ENCODE data around the gene PHF11.
"Not testable (repeated sequence)": the region's sequence is repeated elsewhere in the genome, so short reads cannot be mapped to it uniquely, and the experiment has no call there.

Gene PHF11

DNA sequence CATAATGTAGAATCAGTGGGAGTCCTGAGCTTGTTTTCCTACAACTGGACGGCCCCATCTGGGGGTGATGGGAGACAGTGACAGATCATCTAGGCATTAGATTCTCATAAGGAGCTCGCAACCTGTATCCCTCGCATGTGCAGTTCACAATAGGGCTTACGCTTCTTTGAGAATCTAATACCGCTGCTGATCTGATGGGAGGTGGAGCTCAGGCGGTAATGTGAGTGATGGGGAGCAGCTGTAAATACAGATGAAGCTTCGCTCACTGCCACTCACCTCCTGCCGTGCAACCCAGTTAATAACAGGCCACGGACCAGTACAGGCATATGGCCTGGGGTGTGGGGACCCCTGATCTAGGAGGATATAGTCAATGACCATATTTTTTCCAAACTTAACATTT lies 50.8 kb downstream of the PHF11 start:
- no peaks in the 10 kb centered on the region for H3K27me3 Mint-ChIP-seq (ENCODE audit: low read depth)
- no peaks in the 10 kb centered on the region for H3K4me1 Mint-ChIP-seq (ENCODE audit: low read depth)
- H3K27ac Mint-ChIP-seq, result no peak overlapping the region
- H3K36me3 Mint-ChIP-seq (ENCODE audit: low read depth), result peaks cover 27% of the 10 kb centered on the region
- H3K4me3 Mint-ChIP-seq, result no peak overlapping the region
- no peaks in the 10 kb centered on the region for H3K9me3 Mint-ChIP-seq

DNA sequence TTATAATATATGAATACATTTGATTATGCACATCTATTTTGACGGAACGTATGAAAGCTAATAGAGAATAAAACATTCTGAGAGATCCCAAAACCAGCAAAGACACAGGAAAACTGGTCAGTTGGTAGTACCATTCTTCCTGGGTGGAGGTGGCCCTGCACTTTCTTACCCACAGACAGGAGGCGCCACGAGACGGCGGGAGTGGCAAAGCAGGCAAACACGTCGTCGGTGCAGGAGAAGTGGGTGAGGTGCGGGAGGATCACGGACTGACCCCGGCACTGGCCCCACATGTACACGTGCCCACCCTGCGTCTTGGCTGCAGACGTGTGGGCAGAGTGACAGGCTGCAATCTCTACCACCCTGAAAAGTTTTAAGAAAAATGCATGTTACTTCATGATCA lies 53.5 kb downstream of the PHF11 start:
- Mint-ChIP-seq H3K4me1 (ENCODE audit: low read depth) (no peaks in the 10 kb centered on the region), H3K27me3 (ENCODE audit: low read depth) (no peaks in the 10 kb centered on the region), H3K36me3 (ENCODE audit: low read depth) (peaks cover 40% of the 10 kb centered on the region), H3K9me3 (no peaks in the 10 kb centered on the region), H3K4me3 (no peak overlapping the region), H3K27ac (no peak overlapping the region)

- no peaks in the 10 kb centered on the region for H3K27me3 Mint-ChIP-seq (ENCODE audit: low read depth)
- H3K4me3 Mint-ChIP-seq, result no peak overlapping the region
- no peak overlapping the region for H3K27ac Mint-ChIP-seq
- no peaks in the 10 kb centered on the region for H3K4me1 Mint-ChIP-seq (ENCODE audit: low read depth)
- peaks cover 39% of the 10 kb centered on the region for H3K36me3 Mint-ChIP-seq (ENCODE audit: low read depth)
- H3K9me3 Mint-ChIP-seq, result no peaks in the 10 kb centered on the region
These were observed 55.3 kb downstream of the PHF11 start for GRCh38 chr13:49550942-49551644.

- Mint-ChIP-seq H3K27me3 (ENCODE audit: low read depth) (no peaks in the 10 kb centered on the region), H3K27ac (no peak overlapping the region), H3K9me3 (no peaks in the 10 kb centered on the region), H3K4me1 (ENCODE audit: low read depth) (no peaks in the 10 kb centered on the region), H3K4me3 (no peak overlapping the region), H3K36me3 (ENCODE audit: low read depth) (peaks cover 35% of the 10 kb centered on the region)
These were observed 58.1 kb downstream of the PHF11 start for GRCh38 chr13:49553888-49554287.

GRCh38 chr13:49554387-49554786 lies 58.6 kb downstream of the PHF11 start:
- no peaks in the 10 kb centered on the region for H3K27me3 Mint-ChIP-seq (ENCODE audit: low read depth)

GRCh38 chr13:49559006-49559405 lies 63.3 kb downstream of the PHF11 start:
- H3K4me3 Mint-ChIP-seq, result no peak overlapping the region
- H3K9me3 Mint-ChIP-seq, result no peaks in the 10 kb centered on the region
- peaks cover 31% of the 10 kb centered on the region for H3K36me3 Mint-ChIP-seq (ENCODE audit: low read depth)
- no peaks in the 10 kb centered on the region for H3K4me1 Mint-ChIP-seq (ENCODE audit: low read depth)
- no peak overlapping the region for H3K27ac Mint-ChIP-seq
- no peaks in the 10 kb centered on the region for H3K27me3 Mint-ChIP-seq (ENCODE audit: low read depth)

More at GRCh38 chr13:49554387-49554786, 58.6 kb downstream of the PHF11 start:
- no peak overlapping the region for H3K4me3 Mint-ChIP-seq
- peaks cover 36% of the 10 kb centered on the region for H3K36me3 Mint-ChIP-seq (ENCODE audit: low read depth)
- no peak overlapping the region for H3K27ac Mint-ChIP-seq
- H3K9me3 Mint-ChIP-seq, result no peaks in the 10 kb centered on the region
- H3K4me1 Mint-ChIP-seq (ENCODE audit: low read depth), result no peaks in the 10 kb centered on the region

DNA sequence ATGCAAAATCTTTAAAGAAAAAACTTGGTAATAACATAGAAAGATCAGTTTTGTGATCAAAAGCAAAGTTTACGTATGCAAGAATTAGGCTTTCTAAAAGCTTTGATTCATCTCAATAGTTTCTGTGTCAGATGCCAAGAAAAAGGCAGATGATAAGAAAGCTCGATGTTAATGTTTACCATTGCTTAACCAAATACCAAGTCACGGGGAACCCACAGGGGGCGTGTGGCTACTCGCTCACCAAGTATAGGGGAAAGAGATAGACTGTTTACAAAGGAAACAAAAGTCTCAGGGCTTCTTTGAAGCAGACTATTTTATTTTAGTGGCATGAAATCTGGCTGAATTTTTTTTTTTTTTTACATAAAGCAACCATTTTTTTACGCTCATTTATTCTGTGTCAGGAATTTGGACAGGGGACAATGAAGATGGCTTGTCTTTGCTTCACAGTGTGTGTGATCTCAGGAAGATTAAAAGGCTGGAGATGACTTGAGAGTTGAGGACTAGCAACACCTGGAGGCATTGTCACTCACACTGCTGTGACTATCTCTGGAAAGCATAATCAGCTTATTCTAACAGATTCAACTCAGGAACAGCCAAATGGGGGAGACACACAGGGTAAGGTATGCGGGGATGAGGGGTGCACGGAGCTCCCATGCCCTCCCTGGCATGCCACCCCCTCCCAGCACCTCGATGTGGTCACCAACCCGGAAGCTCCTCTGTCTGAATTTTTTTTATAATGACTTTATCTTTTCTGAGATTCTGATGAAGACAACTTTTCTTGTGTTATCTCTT lies 64.7 kb downstream of the PHF11 start:
- Mint-ChIP-seq H3K9me3 (no peaks in the 10 kb centered on the region), H3K27ac (no peak overlapping the region), H3K4me1 (ENCODE audit: low read depth) (no peaks in the 10 kb centered on the region), H3K4me3 (no peak overlapping the region), H3K27me3 (ENCODE audit: low read depth) (no peaks in the 10 kb centered on the region), H3K36me3 (ENCODE audit: low read depth) (peaks cover 32% of the 10 kb centered on the region)

DNA sequence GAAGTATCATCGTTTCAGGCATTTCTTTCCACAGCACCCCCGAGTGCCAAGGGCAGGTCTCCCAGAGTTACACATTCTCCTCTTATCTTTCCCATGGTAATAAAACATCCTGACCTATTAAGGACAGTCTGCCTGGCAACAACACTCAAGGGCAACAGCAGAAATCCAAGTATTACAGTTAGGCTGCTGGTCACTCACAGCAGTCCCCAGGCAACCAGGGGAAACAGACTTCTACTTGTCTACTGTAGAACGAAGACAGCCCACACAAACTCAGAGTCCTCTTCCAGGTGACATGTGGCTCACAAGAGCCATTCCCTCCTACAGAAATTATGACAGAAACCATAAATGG lies 65.3 kb downstream of the PHF11 start:
- H3K27ac Mint-ChIP-seq, result no peak overlapping the region
- H3K27me3 Mint-ChIP-seq (ENCODE audit: low read depth), result no peaks in the 10 kb centered on the region
- H3K9me3 Mint-ChIP-seq, result no peaks in the 10 kb centered on the region
- H3K36me3 Mint-ChIP-seq (ENCODE audit: low read depth), result peaks cover 32% of the 10 kb centered on the region
- H3K4me3 Mint-ChIP-seq, result no peak overlapping the region
- no peaks in the 10 kb centered on the region for H3K4me1 Mint-ChIP-seq (ENCODE audit: low read depth)

DNA sequence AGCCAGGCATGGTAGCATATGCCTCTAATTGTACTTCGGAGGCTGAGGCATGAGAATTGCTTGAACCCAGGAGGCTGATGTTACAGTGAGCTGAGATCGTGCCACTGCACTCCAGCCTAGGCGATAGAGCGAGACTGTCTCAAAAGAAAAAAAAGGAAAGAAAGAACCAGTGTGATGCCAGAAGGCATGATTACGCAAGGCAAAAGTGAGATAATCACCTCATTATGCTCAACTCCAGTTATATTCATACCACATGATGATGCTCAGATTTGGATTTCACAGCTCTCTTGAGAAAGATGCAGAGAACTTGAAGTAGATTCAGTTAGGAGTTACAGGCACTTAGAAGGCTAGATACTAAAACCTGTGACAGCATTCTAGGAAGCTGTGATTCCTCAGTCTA lies 67.8 kb downstream of the PHF11 start:
- Mint-ChIP-seq H3K36me3 (ENCODE audit: low read depth) (peaks cover 32% of the 10 kb centered on the region), H3K4me1 (ENCODE audit: low read depth) (no peaks in the 10 kb centered on the region), H3K4me3 (no peak overlapping the region), H3K27ac (no peak overlapping the region), H3K27me3 (ENCODE audit: low read depth) (no peaks in the 10 kb centered on the region), H3K9me3 (no peaks in the 10 kb centered on the region)

DNA sequence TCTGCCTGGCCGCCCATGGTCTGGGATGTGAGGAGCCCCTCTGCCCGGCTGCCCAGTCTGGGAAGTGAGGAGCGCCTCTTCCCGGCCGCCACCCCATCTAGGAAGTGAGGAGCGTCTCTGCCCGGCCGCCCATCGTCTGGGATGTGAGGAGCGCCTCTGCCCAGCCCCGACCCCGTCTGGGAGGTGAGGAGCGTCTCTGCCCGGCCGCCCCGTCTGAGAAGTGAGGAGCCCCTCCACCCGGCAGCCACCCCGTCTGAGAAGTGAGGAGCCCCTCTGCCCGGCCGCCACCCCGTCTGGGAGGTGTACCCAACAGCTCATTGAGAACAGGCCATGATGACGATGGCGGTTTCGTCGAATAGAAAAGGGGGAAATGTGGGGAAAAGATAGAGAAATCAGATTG lies 69.7 kb downstream of the PHF11 start:
- Mint-ChIP-seq H3K4me1 (ENCODE audit: low read depth) (peaks cover 11% of the 10 kb centered on the region), H3K36me3 (ENCODE audit: low read depth) (peaks cover 18% of the 10 kb centered on the region)
- not testable (repeated sequence) for H3K27ac Mint-ChIP-seq; H3K9me3 Mint-ChIP-seq; H3K27me3 Mint-ChIP-seq (ENCODE audit: low read depth); H3K4me3 Mint-ChIP-seq

DNA sequence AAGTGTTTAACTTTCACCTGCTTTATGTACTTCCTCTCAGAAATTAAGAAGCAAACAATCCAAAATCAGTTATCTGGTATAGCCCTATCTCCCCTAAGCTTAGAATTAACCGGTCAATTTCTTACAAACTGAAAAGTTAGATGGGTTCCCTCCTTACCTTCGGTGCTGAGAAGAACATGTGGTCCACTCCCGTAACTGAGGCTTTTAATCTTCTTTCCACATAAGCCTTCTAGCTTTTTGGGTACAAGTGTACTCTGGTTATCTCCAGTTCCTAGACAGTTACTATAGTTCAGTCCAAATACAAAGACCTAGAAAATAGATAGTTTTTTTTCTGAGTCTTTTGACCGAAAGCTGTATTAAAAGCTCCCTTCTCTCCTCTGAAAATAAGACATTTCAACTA lies 70.7 kb downstream of the PHF11 start:
- no peak overlapping the region for H3K4me3 Mint-ChIP-seq
- no peaks in the 10 kb centered on the region for H3K9me3 Mint-ChIP-seq
- H3K27me3 Mint-ChIP-seq (ENCODE audit: low read depth), result no peaks in the 10 kb centered on the region
- H3K27ac Mint-ChIP-seq, result no peak overlapping the region
- H3K4me1 Mint-ChIP-seq (ENCODE audit: low read depth), result peaks cover 17% of the 10 kb centered on the region
- H3K36me3 Mint-ChIP-seq (ENCODE audit: low read depth), result peaks cover 15% of the 10 kb centered on the region

GRCh38 chr13:49567491-49567890 lies 71.7 kb downstream of the PHF11 start:
- Mint-ChIP-seq H3K9me3 (no peaks in the 10 kb centered on the region), H3K4me3 (no peak overlapping the region), H3K36me3 (ENCODE audit: low read depth) (peaks cover 13% of the 10 kb centered on the region), H3K4me1 (ENCODE audit: low read depth) (peaks cover 18% of the 10 kb centered on the region), H3K27ac (no peak overlapping the region), H3K27me3 (ENCODE audit: low read depth) (no peaks in the 10 kb centered on the region)

GRCh38 chr13:49569993-49570689 lies 74.4 kb downstream of the PHF11 start:
- H3K27ac Mint-ChIP-seq, result peak overlapping the region; percentile 67
- no peaks in the 10 kb centered on the region for H3K9me3 Mint-ChIP-seq
- H3K36me3 Mint-ChIP-seq (ENCODE audit: low read depth), result peaks cover 8% of the 10 kb centered on the region
- peaks cover 18% of the 10 kb centered on the region for H3K4me1 Mint-ChIP-seq (ENCODE audit: low read depth)
- no peak overlapping the region for H3K4me3 Mint-ChIP-seq
- no peaks in the 10 kb centered on the region for H3K27me3 Mint-ChIP-seq (ENCODE audit: low read depth)

- H3K36me3 Mint-ChIP-seq (ENCODE audit: low read depth), result peaks cover 12% of the 10 kb centered on the region
These were observed 75.8 kb downstream of the PHF11 start for GRCh38 chr13:49571299-49572240.

More at GRCh38 chr13:49571299-49572240, 75.8 kb downstream of the PHF11 start:
- Mint-ChIP-seq H3K27ac (no peak overlapping the region), H3K27me3 (ENCODE audit: low read depth) (no peaks in the 10 kb centered on the region), H3K4me1 (ENCODE audit: low read depth) (peaks cover 18% of the 10 kb centered on the region), H3K9me3 (no peaks in the 10 kb centered on the region), H3K4me3 (no peak overlapping the region)
